Spleen (tissue), 11 donors: ENCODE results near the gene DTNBP1. TPM values are rescaled to one million over a fixed set of nuclear protein-coding genes. Genes with fewer than 3 reads are reported as not detected.

ENCODE experiments used
- DNase-seq: peaks from one replicate; pipeline ENCODE4 v3.0.0-alpha.2; 2020
- H3K27ac ChIP-seq, 8 donors: fragments of 200-600 bp; sonication (generic) in 7 of 8; 1 replicate in 4 of 8; 2 replicates in 4 of 8; pipeline versions ENCODE4 v1.5.0 to v1.8.0; 2016 to 2021; ENCODE audit warnings: inconsistent platforms in 4 of 8, mild to moderate bottlenecking in 4 of 8, moderate library complexity in 1 of 8
- H3K27me3 ChIP-seq, 7 donors: fragments of 200-600 bp; sonication (generic) in 6 of 7; replicated peaks in 1 of 7; 1 replicate in 4 of 7; 2 replicates in 3 of 7; pipeline versions ENCODE4 v1.5.0 to v1.8.0; 2016 to 2021; ENCODE audit warnings: inconsistent platforms in 3 of 7, mild to moderate bottlenecking in 1 of 7
- H3K36me3 ChIP-seq, 6 donors: fragments of 200-600 bp; sonication (generic) in 5 of 6; 1 replicate in 4 of 6; 2 replicates in 2 of 6; pipeline versions ENCODE4 v1.5.0 to v1.8.0; 2016 to 2021; ENCODE audit warnings: inconsistent platforms in 2 of 6
- H3K4me1 ChIP-seq, 6 donors: fragments of 200-600 bp; sonication (generic) in 5 of 6; 1 replicate in 3 of 6; 2 replicates in 3 of 6; pipeline versions ENCODE4 v1.5.0 to v1.8.0; 2016 to 2021; ENCODE audit warnings: inconsistent platforms in 3 of 6
- H3K4me3 ChIP-seq, 8 donors: fragments of 200-600 bp; sonication (generic) in 7 of 8; 1 replicate in 4 of 8; 2 replicates in 4 of 8; pipeline versions ENCODE4 v1.5.0 to v1.8.0; 2016 to 2021; ENCODE audit warnings: inconsistent platforms in 4 of 8, mild to moderate bottlenecking in 4 of 8, moderate library complexity in 2 of 8
- H3K9me3 ChIP-seq, 8 donors: fragments of 200-600 bp; sonication (generic) in 7 of 8; 1 replicate in 4 of 8; 2 replicates in 4 of 8; pipeline versions ENCODE4 v1.5.0 to v1.8.0; 2016 to 2021; ENCODE audit warnings: inconsistent platforms in 4 of 8
- CTCF ChIP-seq, 11 experiments: fragments of 200-600 bp in 7 of 11; fragments of 450-650 bp in 4 of 11; sonication (generic) in 4 of 11; IDR thresholded peaks in 8 of 11; conservative IDR thresholded peaks in 3 of 11; 1 replicate in 7 of 11; 2 replicates in 4 of 11; pipeline versions ENCODE4 v1.4.0 to v1.8.0; 2016 to 2021; ENCODE audit warnings: antibody characterized with exemption in 11 of 11, inconsistent platforms in 4 of 11, mild to moderate bottlenecking in 1 of 11
- POLR2A ChIP-seq, 3 donors: fragments of 450-650 bp; IDR thresholded peaks; one replicate each; pipeline ENCODE4 v1.5.1; 2017; ENCODE audit warnings: antibody characterized with exemption in 3 of 3, mild to moderate bottlenecking in 1 of 3
- POLR2AphosphoS5 ChIP-seq, 3 donors: sonication (generic); formaldehyde crosslinking; IDR thresholded peaks; one replicate each; pipeline ENCODE4 v1.5.1; 2017; ENCODE audit warnings: antibody characterized with exemption in 3 of 3
- WGBS, 5 donors: extraction: QIAGEN DNeasy Blood & Tissue Kit in 3 of 5; methylation state at CpG; one replicate each; pipeline versions ENCODE4 v1.1.5 to v1.1.7; 2013 to 2018; 5-methylcytosine and 5-hydroxymethylcytosine counted together
- intact Hi-C: fragments of 100-400 bp; cut with DNase I; formaldehyde crosslinking; loops from one replicate; pipeline ENCODE4 v1.15.0; 2023; ENCODE audit warnings: low total_unique reads
- polyA plus RNA-seq, 3 donors: library from polyadenylated mRNA; stranded (reverse); fragments of 200-250 nt; gene quantifications; one replicate each; pipeline ENCODE4 v1.2.1, GENCODE V29; 2013
- total RNA-seq, 7 donors: library from RNA; depleted of rRNA in 3 of 7; stranded (reverse); fragments of >200 nt in 3 of 7; fragmentation: NEBNext Ultra II Directional in 4 of 7; extraction: Animal tissue kit (Norgen Biotek cat#: 25700) in 4 of 7; gene quantifications; one replicate each; pipeline versions ENCODE4 v1.1.0 to v1.2.1, GENCODE V29; 2016 to 2021
- donor health status: healthy with polysubstance abuse.
- donor health status: DM: no; HTN: no; CAD: no; lungs with moderate emphysema.
- donor health status: DM: no; HTN: no; CAD: no.
- donor health status: Bipolar disorder and iron deficiency.
- donor health status: healthy.
- donor health status: DM: no; HTN: no; CAD: no.
- donor health status: DM: yes; HTN: yes; CAD: no.

The DTNBP1 gene
- total and polyA plus RNA-seq, 10 donors: 14.2 to 42.2 (median 32.3) TPM

- TF ChIP-seq CTCF (IDR thresholded peaks at IDR 0.05 in 8 of 11, conservative IDR thresholded peaks at IDR 0.05 in 3 of 11) (no peak), POLR2A (IDR thresholded peaks at IDR 0.05) (no peak)
- WGBS, 5 donors: 74 to 92% (median 86%) methylated on average over 3 of the region's 3 CpGs
- H3K27ac ChIP-seq: no peak overlapping the region
- intact Hi-C loops: no loop called here
- no peaks in the 10 kb centered on the region for H3K9me3 ChIP-seq
- DNase-seq: no peak
- H3K27me3 ChIP-seq: no peaks in the 10 kb centered on the region
- peaks cover 0 to 27% (median 5%) of the 10 kb centered on the region in 6 donors for H3K4me1 ChIP-seq
- no peak overlapping the region for H3K4me3 ChIP-seq
- no peaks in the 10 kb centered on the region for H3K36me3 ChIP-seq
Measured at GRCh38 chr6:15588971-15589634, 73.7 kb downstream of the DTNBP1 start.

- Histone ChIP-seq H3K36me3 (no peaks in the 10 kb centered on the region), H3K27me3 (no peaks in the 10 kb centered on the region), H3K27ac (no peak overlapping the region), H3K4me3 (no peak overlapping the region), H3K4me1 (peaks cover 0 to 8% (median 0%) of the 10 kb centered on the region in 6 donors), H3K9me3 (no peaks in the 10 kb centered on the region)
- no peak for DNase-seq
- TF ChIP-seq POLR2A (IDR thresholded peaks at IDR 0.05): no peak
- no peak for TF ChIP-seq CTCF (IDR thresholded peaks at IDR 0.05 in 8 of 11, conservative IDR thresholded peaks at IDR 0.05 in 3 of 11)
- no peak for TF ChIP-seq POLR2AphosphoS5 (IDR thresholded peaks at IDR 0.05)
- intact Hi-C loops: no loop called here
Measured at GRCh38 chr6:15586503-15586902, 76.3 kb downstream of the DTNBP1 start.

DNA sequence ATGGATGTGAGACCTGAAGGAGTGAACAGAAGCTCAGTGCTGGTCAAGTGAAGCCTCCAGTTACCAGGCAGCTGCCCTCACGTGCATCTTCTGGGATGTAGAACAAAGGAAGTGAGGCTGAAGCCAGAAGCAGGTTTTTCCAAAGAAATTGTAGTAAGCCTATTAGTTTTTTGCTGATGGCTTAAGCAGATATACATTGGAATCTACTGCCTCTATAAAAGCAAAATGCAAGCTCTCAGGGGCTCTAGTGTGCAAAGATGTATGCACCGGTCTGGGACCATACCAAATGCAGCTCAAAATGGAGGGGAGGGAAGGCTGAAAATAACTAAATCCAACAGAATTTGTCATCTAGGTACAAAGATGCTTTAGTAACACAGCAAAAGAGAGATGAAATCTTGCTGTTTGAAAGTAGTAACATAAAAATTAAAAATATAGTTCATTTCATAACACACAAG, 77.0 kb downstream of the DTNBP1 start:
- 85 to 95% (median 88%) methylated on average over 2 of the region's 2 CpGs for WGBS, 5 donors
- Histone ChIP-seq H3K36me3 (no peaks in the 10 kb centered on the region), H3K4me1 (peaks cover 0 to 9% (median 0%) of the 10 kb centered on the region in 6 donors), H3K4me3 (no peak overlapping the region), H3K27me3 (no peaks in the 10 kb centered on the region), H3K27ac (no peak overlapping the region), H3K9me3 (no peaks in the 10 kb centered on the region)
- intact Hi-C loops: no loop called here
- TF ChIP-seq POLR2AphosphoS5 (IDR thresholded peaks at IDR 0.05) (no peak), POLR2A (IDR thresholded peaks at IDR 0.05) (no peak), CTCF (IDR thresholded peaks at IDR 0.05 in 8 of 11, conservative IDR thresholded peaks at IDR 0.05 in 3 of 11) (no peak)
- no peak for DNase-seq

- Histone ChIP-seq H3K4me1 (peaks cover 0 to 33% (median 0%) of the 10 kb centered on the region in 6 donors), H3K9me3 (no peaks in the 10 kb centered on the region), H3K27me3 (no peaks in the 10 kb centered on the region), H3K36me3 (no peaks in the 10 kb centered on the region), H3K27ac (no peak overlapping the region), H3K4me3 (no peak overlapping the region)
- no peak for TF ChIP-seq CTCF (IDR thresholded peaks at IDR 0.05 in 8 of 11, conservative IDR thresholded peaks at IDR 0.05 in 3 of 11)
- no peak for TF ChIP-seq POLR2AphosphoS5 (IDR thresholded peaks at IDR 0.05)
- no peak for TF ChIP-seq POLR2A (IDR thresholded peaks at IDR 0.05)
- intact Hi-C loops: no loop called here
- DNase-seq: no peak
- 78 to 92% (median 83%) methylated on average over 1 of the region's 1 CpG for WGBS, 5 donors
Measured at GRCh38 chr6:15582499-15582898, 80.3 kb downstream of the DTNBP1 start.
